LNCAP (cell line): ENCODE data around the gene SRGAP1.

ENCODE experiments used
- TF ChIP-seq, protein P1 (sequence below): fragments of 450-650 bp; IDR thresholded peaks from 2 replicates; pipeline ENCODE4 v1.5.1; 2017; ENCODE audit warnings: mild to moderate bottlenecking

SRGAP1 gene

GRCh38 chr12:63924781-63925180 is 80.3 kb downstream of the SRGAP1 start:
- TF ChIP-seq, protein P1, sequence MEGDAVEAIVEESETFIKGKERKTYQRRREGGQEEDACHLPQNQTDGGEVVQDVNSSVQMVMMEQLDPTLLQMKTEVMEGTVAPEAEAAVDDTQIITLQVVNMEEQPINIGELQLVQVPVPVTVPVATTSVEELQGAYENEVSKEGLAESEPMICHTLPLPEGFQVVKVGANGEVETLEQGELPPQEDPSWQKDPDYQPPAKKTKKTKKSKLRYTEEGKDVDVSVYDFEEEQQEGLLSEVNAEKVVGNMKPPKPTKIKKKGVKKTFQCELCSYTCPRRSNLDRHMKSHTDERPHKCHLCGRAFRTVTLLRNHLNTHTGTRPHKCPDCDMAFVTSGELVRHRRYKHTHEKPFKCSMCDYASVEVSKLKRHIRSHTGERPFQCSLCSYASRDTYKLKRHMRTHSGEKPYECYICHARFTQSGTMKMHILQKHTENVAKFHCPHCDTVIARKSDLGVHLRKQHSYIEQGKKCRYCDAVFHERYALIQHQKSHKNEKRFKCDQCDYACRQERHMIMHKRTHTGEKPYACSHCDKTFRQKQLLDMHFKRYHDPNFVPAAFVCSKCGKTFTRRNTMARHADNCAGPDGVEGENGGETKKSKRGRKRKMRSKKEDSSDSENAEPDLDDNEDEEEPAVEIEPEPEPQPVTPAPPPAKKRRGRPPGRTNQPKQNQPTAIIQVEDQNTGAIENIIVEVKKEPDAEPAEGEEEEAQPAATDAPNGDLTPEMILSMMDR: no peak

DNA sequence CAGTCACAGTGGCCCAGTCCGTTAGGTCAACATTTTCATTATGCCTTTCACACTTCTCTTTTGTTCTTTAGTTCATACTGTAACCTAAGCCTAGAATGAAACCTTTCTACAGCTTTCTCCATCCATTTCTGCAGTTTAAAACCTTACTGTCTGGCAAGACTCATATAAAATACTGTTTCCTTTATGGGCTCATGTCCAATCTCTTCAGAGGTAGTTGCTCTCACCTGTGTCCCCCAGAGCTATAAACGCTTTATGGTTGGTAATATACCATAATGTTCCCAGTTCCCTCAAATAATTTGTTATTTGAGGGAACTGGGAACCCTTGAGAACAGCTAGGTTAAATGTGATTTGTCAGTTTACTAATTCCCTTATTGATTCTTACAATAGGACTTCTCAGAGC is 83.0 kb downstream of the SRGAP1 start:
- TF ChIP-seq, protein P1: no peak

GRCh38 chr12:63928305-63928704 is 83.8 kb downstream of the SRGAP1 start:
- TF ChIP-seq, protein P1: no peak

DNA sequence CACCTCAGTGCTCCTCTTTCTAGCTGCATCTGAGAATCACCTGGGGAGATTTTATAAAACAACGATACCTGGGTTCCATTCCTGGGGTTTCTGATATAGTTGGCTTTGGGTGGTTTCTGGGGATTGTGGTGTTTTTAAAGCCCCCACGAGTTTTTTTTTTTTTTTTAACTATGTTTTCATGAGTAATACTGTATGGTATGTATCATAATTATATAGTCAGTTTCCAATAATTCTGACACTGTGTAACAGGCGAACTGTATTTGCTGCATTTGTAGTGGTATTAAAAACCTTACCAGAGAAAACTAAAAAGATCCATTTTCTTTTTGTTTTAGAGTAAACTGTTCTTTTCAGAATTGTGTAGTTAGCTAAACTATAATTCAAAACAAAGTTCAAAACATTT is 84.9 kb downstream of the SRGAP1 start:
- TF ChIP-seq, protein P1: no peak

DNA sequence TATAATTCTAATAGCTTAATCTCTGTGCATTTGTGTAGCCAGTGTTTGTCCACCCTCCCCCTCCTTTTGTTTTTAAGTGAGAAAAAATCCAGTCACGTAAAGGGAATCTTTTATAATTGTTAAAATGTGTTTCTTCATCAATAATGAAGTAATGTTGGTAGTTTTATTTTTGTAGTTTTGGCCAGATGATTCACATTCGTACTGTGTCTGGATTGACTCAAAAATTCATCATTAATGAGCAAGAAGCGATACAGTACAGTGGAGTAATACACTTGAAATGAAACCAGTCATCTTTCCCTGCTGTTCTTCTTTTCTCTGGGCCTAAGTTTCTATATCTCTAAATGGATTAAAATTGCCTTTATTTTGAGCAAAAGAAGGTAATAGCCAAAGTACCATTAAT is 86.5 kb downstream of the SRGAP1 start:
- TF ChIP-seq, protein P1: no peak

GRCh38 chr12:63931703-63932102 is 87.2 kb downstream of the SRGAP1 start:
- TF ChIP-seq, protein P1: no peak

DNA sequence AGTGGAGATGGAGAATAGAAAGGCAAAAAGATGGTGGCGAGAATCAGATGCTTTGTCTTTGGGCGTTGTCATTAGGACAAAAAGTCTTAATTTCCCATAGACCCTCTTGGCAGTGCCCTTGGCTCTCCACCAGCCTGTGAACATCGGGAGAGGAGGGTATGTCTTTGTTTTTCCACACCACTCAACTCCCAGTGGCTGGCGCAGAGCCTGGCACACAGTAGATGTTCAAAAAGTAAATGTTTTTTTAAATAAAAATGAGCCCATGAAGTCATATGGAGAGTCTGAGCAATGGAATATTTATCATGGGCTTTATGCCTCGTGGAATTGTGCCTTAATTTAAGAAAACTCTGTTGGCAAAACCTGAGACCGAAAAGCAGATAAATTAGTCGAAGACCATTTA is 90.4 kb downstream of the SRGAP1 start:
- TF ChIP-seq, protein P1: no peak

DNA sequence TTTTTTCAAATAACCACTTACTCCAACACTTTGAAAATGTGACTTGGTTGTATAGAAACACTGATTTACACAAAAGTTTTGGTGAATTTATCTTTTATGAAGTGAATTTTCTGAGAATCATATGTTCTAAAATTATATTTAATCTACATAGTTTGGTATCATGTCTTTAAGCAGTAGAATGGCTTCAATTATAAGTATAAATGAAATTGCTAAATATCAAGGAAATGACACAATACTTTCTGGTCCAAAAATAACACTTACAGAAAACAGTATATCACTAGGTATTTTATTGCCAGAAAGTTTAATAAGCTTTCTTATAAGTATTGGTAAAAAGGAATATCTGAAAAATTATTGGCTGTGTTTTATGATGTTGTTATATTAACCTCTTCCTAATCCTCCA is 90.9 kb downstream of the SRGAP1 start:
- TF ChIP-seq, protein P1: no peak
